Measurements from ENCODE around the gene PYCR2.

Gene PYCR2

GRCh38 chr1:225919906-225920305 lies 4.1 kb downstream of the PYCR2 start:
- no peak for DNase-seq (ENCODE audit: low read depth)

- no peak for DNase-seq (ENCODE audit: low read depth)
These were observed 5.8 kb downstream of the PYCR2 start for GRCh38 chr1:225918280-225918679.

- no peak for DNase-seq (ENCODE audit: low read depth)
These were observed 6.5 kb downstream of the PYCR2 start for GRCh38 chr1:225917536-225917935.

GRCh38 chr1:225917101-225917500 lies 6.9 kb downstream of the PYCR2 start:
- no peak for DNase-seq (ENCODE audit: low read depth)

- no peak for DNase-seq (ENCODE audit: low read depth)
These were observed 8.5 kb downstream of the PYCR2 start for GRCh38 chr1:225915538-225915991.

- no peak for DNase-seq (ENCODE audit: low read depth)
These were observed 9.1 kb downstream of the PYCR2 start for GRCh38 chr1:225914947-225915346.

- DNase-seq (ENCODE audit: low read depth) = no peak
These were observed 9.7 kb downstream of the PYCR2 start for GRCh38 chr1:225914391-225914790.

GRCh38 chr1:225911191-225912130 lies 12.6 kb downstream of the PYCR2 start:
- peak; percentile 61 for DNase-seq (ENCODE audit: low read depth)

- no peak for DNase-seq (ENCODE audit: low read depth)
These were observed 14.6 kb downstream of the PYCR2 start for GRCh38 chr1:225909477-225909876.

- no peak for DNase-seq (ENCODE audit: low read depth)
These were observed 15.3 kb downstream of the PYCR2 start for GRCh38 chr1:225908773-225909172.

GRCh38 chr1:225908013-225908640 lies 15.9 kb downstream of the PYCR2 start:
- no peak for DNase-seq (ENCODE audit: low read depth)

- DNase-seq (ENCODE audit: low read depth) = no peak
These were observed 16.7 kb downstream of the PYCR2 start for GRCh38 chr1:225907341-225907740.

GRCh38 chr1:225906467-225906866 lies 17.6 kb downstream of the PYCR2 start:
- no peak for DNase-seq (ENCODE audit: low read depth)

- DNase-seq (ENCODE audit: low read depth) = no peak
These were observed 20.4 kb downstream of the PYCR2 start for GRCh38 chr1:225903623-225904022.

GRCh38 chr1:225899044-225899925 lies 24.8 kb downstream of the PYCR2 start:
- DNase-seq (ENCODE audit: low read depth) = no peak

GRCh38 chr1:225897595-225898514 lies 26.2 kb downstream of the PYCR2 start:
- DNase-seq (ENCODE audit: low read depth) = no peak

- peak; percentile 62 for DNase-seq (ENCODE audit: low read depth)
These were observed 27.0 kb downstream of the PYCR2 start for GRCh38 chr1:225896937-225897549.

GRCh38 chr1:225896494-225896893 lies 27.6 kb downstream of the PYCR2 start:
- DNase-seq (ENCODE audit: low read depth) = no peak

- DNase-seq (ENCODE audit: low read depth) = no peak
These were observed 31.7 kb downstream of the PYCR2 start for GRCh38 chr1:225892307-225892706.

- no peak for DNase-seq (ENCODE audit: low read depth)
These were observed 32.6 kb downstream of the PYCR2 start for GRCh38 chr1:225891229-225891972.

All from activated gamma-delta T cell treated with anti-CD3 and anti-CD28 coated beads, Interleukin-2, amount 50 U/mL, for 16 hours (primary cell).